Measurements from ENCODE around the gene AGAP1.

DNA sequence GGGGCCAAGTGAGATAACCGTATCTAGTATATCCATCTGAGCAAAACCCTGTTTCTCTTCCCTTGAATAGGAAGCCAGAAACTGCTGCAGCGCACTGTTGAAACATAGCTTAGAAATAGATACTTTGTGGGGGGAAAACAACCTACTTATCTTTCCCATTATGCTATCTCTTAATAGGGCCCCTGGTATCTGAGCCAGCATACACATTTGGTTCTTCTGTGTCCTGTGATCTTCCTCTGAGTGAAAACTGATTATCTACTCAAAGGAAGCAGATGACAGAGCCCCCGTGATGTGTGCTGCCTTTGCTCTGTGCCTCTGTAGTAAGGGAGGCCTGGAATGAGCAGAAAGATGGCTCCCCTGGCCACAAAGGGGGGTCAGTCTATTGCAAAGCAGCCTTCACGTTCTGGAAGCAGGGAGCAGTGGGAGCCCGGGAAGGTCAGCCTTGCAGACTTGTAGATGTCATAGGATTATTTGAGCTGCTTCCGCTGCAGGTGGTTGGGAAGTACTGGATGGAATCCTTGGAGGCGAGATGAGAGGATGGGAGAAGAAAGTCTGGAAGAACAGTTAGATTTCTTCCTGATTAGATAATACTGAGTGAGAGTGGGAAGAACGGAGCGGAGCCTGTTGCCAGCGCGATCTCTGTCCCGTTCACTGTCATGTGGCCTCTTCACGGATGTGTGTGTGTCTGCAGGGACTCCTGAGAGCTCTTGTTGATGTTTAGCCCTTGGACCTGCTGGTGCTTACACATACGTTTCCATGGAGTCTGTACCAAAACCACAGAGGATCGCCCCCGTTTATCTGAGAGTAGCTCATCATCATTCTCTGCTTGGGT is 150.1 kb downstream of the AGAP1 start:
- no peak for TF ChIP-seq EZH2phosphoT487 (IDR thresholded peaks at IDR 0.05; ENCODE audit: borderline replicate concordance, low read depth, low read length)
- TF ChIP-seq CTCF (conservative IDR thresholded peaks at IDR 0.05; ENCODE audit: low read length): no peak

Measured in OCI-LY7 (cell line).